RCC 7860 (cell line): ENCODE measurements around the gene CEMIP.
A peak's percentile ranks its signal among the peaks of the same experiment; 100 is the strongest.

Experiments used
- DNase-seq: peaks from one replicate; pipeline ENCODE4 v3.0.0-alpha.2; 2015; ENCODE audit warnings: low spot score
- FAIRE-seq: peaks from 2 replicates; lab custom pipeline; 2012; peaks lifted over from hg19 to GRCh38; lab: Jason Lieb, UNC

CEMIP gene

GRCh38 chr15:80778964-80779657, at the start of gene CEMIP:
Gene CEMIP (plus strand): TSS chr15:80779370. CDS start chr15:80873880, 94,510 bp downstream.
- no peak for FAIRE-seq
- peak; percentile 18 for DNase-seq

- DNase-seq (no peak), FAIRE-seq (no peak)
Observed at GRCh38 chr15:80730387-80730786, 48.8 kb upstream of the CEMIP start.

- DNase-seq, result no peak
- FAIRE-seq, result no peak
Observed at GRCh38 chr15:80730926-80731325, 48.2 kb upstream of the CEMIP start.

- FAIRE-seq (no peak), DNase-seq (no peak)
Observed at GRCh38 chr15:80732167-80732566, 47.0 kb upstream of the CEMIP start.

- no peak for FAIRE-seq
- no peak for DNase-seq
Observed at GRCh38 chr15:80732818-80733217, 46.4 kb upstream of the CEMIP start.

- DNase-seq (no peak), FAIRE-seq (no peak)
Observed at GRCh38 chr15:80733460-80733859, 45.7 kb upstream of the CEMIP start.

- no peak for FAIRE-seq
- DNase-seq, result no peak
Observed at GRCh38 chr15:80735344-80735743, 43.8 kb upstream of the CEMIP start.

- FAIRE-seq, result no peak
- DNase-seq, result no peak
Observed at GRCh38 chr15:80736560-80736959, 42.6 kb upstream of the CEMIP start.

GRCh38 chr15:80739919-80740318, 39.3 kb upstream of the CEMIP start:
- FAIRE-seq, result no peak
- no peak for DNase-seq

GRCh38 chr15:80742081-80742480, 37.1 kb upstream of the CEMIP start:
- FAIRE-seq, result no peak
- no peak for DNase-seq

GRCh38 chr15:80743189-80743833, 35.9 kb upstream of the CEMIP start:
- DNase-seq, result no peak
- no peak for FAIRE-seq

- FAIRE-seq, result no peak
Observed at GRCh38 chr15:80744415-80744814, 34.8 kb upstream of the CEMIP start.

GRCh38 chr15:80744826-80745225, 34.3 kb upstream of the CEMIP start:
- FAIRE-seq (no peak), DNase-seq (no peak)

More at GRCh38 chr15:80744415-80744814, 34.8 kb upstream of the CEMIP start:
- DNase-seq, result no peak

GRCh38 chr15:80745888-80746287, 33.3 kb upstream of the CEMIP start:
- DNase-seq (no peak), FAIRE-seq (no peak)

- no peak for FAIRE-seq
Observed at GRCh38 chr15:80747317-80748053, 31.7 kb upstream of the CEMIP start.

GRCh38 chr15:80749589-80749988, 29.6 kb upstream of the CEMIP start:
- no peak for FAIRE-seq

More at GRCh38 chr15:80747317-80748053, 31.7 kb upstream of the CEMIP start:
- no peak for DNase-seq

GRCh38 chr15:80750575-80750974, 28.6 kb upstream of the CEMIP start:
- DNase-seq (no peak), FAIRE-seq (no peak)

More at GRCh38 chr15:80749589-80749988, 29.6 kb upstream of the CEMIP start:
- DNase-seq, result no peak

GRCh38 chr15:80752204-80752603, 27.0 kb upstream of the CEMIP start:
- no peak for FAIRE-seq
- DNase-seq, result no peak

GRCh38 chr15:80753161-80753560, 26.0 kb upstream of the CEMIP start:
- FAIRE-seq, result no peak
- no peak for DNase-seq

GRCh38 chr15:80754014-80754413, 25.2 kb upstream of the CEMIP start:
- DNase-seq (no peak), FAIRE-seq (no peak)

GRCh38 chr15:80755885-80756284, 23.3 kb upstream of the CEMIP start:
- FAIRE-seq (no peak), DNase-seq (no peak)
